Measurements from ENCODE around the gene PCDHA8. TPM values are rescaled to one million over a fixed set of nuclear protein-coding genes. Genes with fewer than 3 reads are reported as not detected.

Gene PCDHA8
- total RNA-seq, 1 experiment from 2014 or later: not detected

GRCh38 chr5:140857177-140857986 is 16.4 kb downstream of the PCDHA8 start:
- TF ChIP-seq, protein P1, sequence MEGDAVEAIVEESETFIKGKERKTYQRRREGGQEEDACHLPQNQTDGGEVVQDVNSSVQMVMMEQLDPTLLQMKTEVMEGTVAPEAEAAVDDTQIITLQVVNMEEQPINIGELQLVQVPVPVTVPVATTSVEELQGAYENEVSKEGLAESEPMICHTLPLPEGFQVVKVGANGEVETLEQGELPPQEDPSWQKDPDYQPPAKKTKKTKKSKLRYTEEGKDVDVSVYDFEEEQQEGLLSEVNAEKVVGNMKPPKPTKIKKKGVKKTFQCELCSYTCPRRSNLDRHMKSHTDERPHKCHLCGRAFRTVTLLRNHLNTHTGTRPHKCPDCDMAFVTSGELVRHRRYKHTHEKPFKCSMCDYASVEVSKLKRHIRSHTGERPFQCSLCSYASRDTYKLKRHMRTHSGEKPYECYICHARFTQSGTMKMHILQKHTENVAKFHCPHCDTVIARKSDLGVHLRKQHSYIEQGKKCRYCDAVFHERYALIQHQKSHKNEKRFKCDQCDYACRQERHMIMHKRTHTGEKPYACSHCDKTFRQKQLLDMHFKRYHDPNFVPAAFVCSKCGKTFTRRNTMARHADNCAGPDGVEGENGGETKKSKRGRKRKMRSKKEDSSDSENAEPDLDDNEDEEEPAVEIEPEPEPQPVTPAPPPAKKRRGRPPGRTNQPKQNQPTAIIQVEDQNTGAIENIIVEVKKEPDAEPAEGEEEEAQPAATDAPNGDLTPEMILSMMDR (IDR thresholded peaks at IDR 0.05 in 2 of 3, conservative IDR thresholded peaks at IDR 0.05 in 1 of 3; ENCODE audit: borderline replicate concordance in 1 of 3, insufficient read depth in 1 of 3, low read depth in 2 of 3, low read length in 2 of 3): no peak
- TF ChIP-seq ZNF274 (IDR thresholded peaks at IDR 0.05; ENCODE audit: low read depth, low read length) (no peak), JUND (IDR thresholded peaks at IDR 0.05) (no peak), RAD21 (IDR thresholded peaks at IDR 0.05; ENCODE audit: low read depth) (no peak), MAX (IDR thresholded peaks at IDR 0.05) (no peak), EZH2phosphoT487 (IDR thresholded peaks at IDR 0.05; ENCODE audit: borderline replicate concordance) (no peak), FOSL1 (IDR thresholded peaks at IDR 0.05; ENCODE audit: low read depth) (no peak), ATF3 (IDR thresholded peaks at IDR 0.05) (no peak), SP1 (IDR thresholded peaks at IDR 0.05; ENCODE audit: low read depth) (no peak), EZH2 (IDR thresholded peaks at IDR 0.05) (no peak), SIN3A (IDR thresholded peaks at IDR 0.05; ENCODE audit: low read depth) (no peak), CBX3 (IDR thresholded peaks at IDR 0.05; ENCODE audit: low read depth) (no peak), TCF7L2 (IDR thresholded peaks at IDR 0.05; ENCODE audit: borderline replicate concordance, extremely low read depth, insufficient read depth, insufficient read length) (no peak), EGR1 (IDR thresholded peaks at IDR 0.05; ENCODE audit: low read depth) (no peak)
- TF ChIP-seq, protein P2, sequence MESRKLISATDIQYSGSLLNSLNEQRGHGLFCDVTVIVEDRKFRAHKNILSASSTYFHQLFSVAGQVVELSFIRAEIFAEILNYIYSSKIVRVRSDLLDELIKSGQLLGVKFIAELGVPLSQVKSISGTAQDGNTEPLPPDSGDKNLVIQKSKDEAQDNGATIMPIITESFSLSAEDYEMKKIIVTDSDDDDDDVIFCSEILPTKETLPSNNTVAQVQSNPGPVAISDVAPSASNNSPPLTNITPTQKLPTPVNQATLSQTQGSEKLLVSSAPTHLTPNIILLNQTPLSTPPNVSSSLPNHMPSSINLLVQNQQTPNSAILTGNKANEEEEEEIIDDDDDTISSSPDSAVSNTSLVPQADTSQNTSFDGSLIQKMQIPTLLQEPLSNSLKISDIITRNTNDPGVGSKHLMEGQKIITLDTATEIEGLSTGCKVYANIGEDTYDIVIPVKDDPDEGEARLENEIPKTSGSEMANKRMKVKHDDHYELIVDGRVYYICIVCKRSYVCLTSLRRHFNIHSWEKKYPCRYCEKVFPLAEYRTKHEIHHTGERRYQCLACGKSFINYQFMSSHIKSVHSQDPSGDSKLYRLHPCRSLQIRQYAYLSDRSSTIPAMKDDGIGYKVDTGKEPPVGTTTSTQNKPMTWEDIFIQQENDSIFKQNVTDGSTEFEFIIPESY (IDR thresholded peaks at IDR 0.05; ENCODE audit: extremely low read depth, insufficient replicate concordance, low read length): no peak
- CTCF ChIA-PET: no interaction called here
- Histone ChIP-seq H4K20me1 (ENCODE audit: insufficient read depth) (no peaks in the 10 kb centered on the region), H3K27ac (ENCODE audit: low read depth, low read length) (no peak overlapping the region), H3K36me3 (ENCODE audit: control insufficient read depth in 1 of 2, insufficient read depth in 2 of 2, low read length in 2 of 2) (no peaks in the 10 kb centered on the region), H3K9ac (ENCODE audit: low read length) (no peak overlapping the region), H2AFZ (ENCODE audit: low read depth, low read length, poor library complexity, severe bottlenecking) (no peak overlapping the region), H3K9me3 (ENCODE audit: control insufficient read depth in 1 of 2, insufficient read depth in 1 of 2, low read depth in 1 of 2, low read length in 2 of 2) (no peaks in the 10 kb centered on the region; a peak in 1 of 4 replicates), H3K4me3 (replicated peaks in 1 of 2; ENCODE audit: low read depth in 1 of 2, low read length in 2 of 2) (no peak overlapping the region), H3K27me3 (ENCODE audit: insufficient read depth, low read length) (no peaks in the 10 kb centered on the region), H3K4me2 (ENCODE audit: low read length) (no peak overlapping the region), H3K79me2 (ENCODE audit: insufficient read depth, low read length) (no peaks in the 10 kb centered on the region), H3K4me1 (ENCODE audit: control insufficient read depth in 1 of 2, insufficient read depth in 2 of 2, low read length in 2 of 2) (no peaks in the 10 kb centered on the region), H3K9me2 (ENCODE audit: insufficient read depth) (no peaks in the 10 kb centered on the region)
- DNase-seq (ENCODE audit: low read depth, low spot score): no peak
- BruUV-seq (replicated peaks): no TSS peak
- POLR2A ChIA-PET: no interaction called here
- intact Hi-C loops (cut with micrococcal nuclease): loop anchor here (10.0 kb wide), 1 partner anchor 707 kb away; no protein-coding TSS in a partner anchor
- ATAC-seq: no peak
- RAD21 ChIA-PET (ENCODE audit: low non-redundant PET in 1 of 2, low total read pairs in 2 of 2, uncharacterized antibody in 2 of 2, unreplicated experiment in 2 of 2): no interaction called here

All from HCT116 (cell line).